Lower leg skin (tissue), 4 donors: ENCODE measurements around the gene IL1R2. TPM values are rescaled to one million over a fixed set of nuclear protein-coding genes. Genes with fewer than 3 reads are reported as not detected.

Source experiments
- DNase-seq, 2 donors: peaks; one replicate each; pipeline ENCODE4 v3.0.0-alpha.2; 2019; ENCODE audit warnings: low spot score in 2 of 2
- H3K4me3 ChIP-seq: fragments of 200-600 bp; sonication (generic); 2 replicates; pipeline ENCODE4 v1.5.1; 2017; ENCODE audit warnings: mild to moderate bottlenecking, low read depth; ENCODE audit not compliant: poor library complexity, severe bottlenecking
- POLR2A ChIP-seq, 2 donors: fragments of 450-650 bp; IDR thresholded peaks; one replicate each; pipeline ENCODE4 v1.6.1; 2016 to 2017; ENCODE audit warnings: antibody characterized with exemption in 2 of 2, mild to moderate bottlenecking in 1 of 2, moderate library complexity in 1 of 2
- WGBS, 2 donors: methylation state at CpG; one replicate each; pipeline ENCODE4 v1.1.5; 2018; 5-methylcytosine and 5-hydroxymethylcytosine counted together
- intact Hi-C: fragments of 100-400 bp; cut with DNase I; formaldehyde crosslinking; loops from one replicate; pipeline ENCODE4 v1.15.0; 2023; ENCODE audit warnings: low total_unique reads
- total RNA-seq, 4 donors: library from RNA; depleted of rRNA; stranded (reverse); fragments of >200 nt; gene quantifications; one replicate each; pipeline ENCODE4 v1.1.0, GENCODE V29; 2016
- TF ChIP-seq, protein P1 (sequence below), 3 donors: fragments of 450-650 bp; IDR thresholded peaks; one replicate each; pipeline ENCODE4 v1.5.1; 2016; ENCODE audit warnings: antibody characterized with exemption in 3 of 3, mild to moderate bottlenecking in 3 of 3, moderate library complexity in 2 of 3

Gene IL1R2
- total RNA-seq, 4 donors from 2014 or later = 58.4 to 106 (median 68.7) TPM

DNA sequence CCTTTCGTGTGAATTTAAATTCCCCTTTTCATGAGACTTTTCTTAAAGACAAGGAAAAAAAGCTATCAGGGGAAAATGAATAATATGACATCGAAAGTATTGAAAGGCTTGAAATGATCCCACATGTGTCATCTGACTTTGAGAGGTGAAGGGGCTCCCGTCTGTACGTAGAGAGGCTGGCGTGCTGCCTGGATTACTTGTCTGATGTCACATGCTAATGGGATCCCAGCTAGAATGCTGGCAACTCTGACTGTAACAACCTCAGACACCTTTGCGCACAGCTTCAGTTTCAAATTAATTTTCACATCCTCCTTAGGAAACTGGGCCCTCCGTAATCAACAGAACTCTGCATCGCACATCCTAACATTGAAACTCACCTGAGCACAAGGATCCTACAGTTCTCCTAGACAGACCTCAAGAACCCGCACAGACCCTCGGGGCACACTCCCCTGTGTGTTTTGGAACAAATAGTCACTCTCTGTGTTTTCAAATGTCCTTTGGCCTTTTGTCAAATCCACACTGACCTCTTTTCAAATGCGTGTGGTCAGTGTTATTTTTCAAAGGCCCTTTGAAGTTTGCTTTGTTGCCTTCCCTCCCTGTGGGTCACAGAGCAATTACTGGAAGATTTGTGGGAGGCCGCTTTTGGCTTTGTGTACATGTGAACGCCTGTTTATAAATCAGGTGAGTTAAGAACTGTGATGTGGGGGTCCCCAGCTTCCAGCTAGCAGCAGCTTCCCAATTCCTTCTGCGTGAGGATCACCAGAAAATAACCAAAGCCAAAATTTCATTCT lies 65.9 kb downstream of the IL1R2 start:
- TF ChIP-seq, protein P1, sequence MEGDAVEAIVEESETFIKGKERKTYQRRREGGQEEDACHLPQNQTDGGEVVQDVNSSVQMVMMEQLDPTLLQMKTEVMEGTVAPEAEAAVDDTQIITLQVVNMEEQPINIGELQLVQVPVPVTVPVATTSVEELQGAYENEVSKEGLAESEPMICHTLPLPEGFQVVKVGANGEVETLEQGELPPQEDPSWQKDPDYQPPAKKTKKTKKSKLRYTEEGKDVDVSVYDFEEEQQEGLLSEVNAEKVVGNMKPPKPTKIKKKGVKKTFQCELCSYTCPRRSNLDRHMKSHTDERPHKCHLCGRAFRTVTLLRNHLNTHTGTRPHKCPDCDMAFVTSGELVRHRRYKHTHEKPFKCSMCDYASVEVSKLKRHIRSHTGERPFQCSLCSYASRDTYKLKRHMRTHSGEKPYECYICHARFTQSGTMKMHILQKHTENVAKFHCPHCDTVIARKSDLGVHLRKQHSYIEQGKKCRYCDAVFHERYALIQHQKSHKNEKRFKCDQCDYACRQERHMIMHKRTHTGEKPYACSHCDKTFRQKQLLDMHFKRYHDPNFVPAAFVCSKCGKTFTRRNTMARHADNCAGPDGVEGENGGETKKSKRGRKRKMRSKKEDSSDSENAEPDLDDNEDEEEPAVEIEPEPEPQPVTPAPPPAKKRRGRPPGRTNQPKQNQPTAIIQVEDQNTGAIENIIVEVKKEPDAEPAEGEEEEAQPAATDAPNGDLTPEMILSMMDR (IDR thresholded peaks at IDR 0.05) = no peak
- no peak for TF ChIP-seq POLR2A (IDR thresholded peaks at IDR 0.05)

DNA sequence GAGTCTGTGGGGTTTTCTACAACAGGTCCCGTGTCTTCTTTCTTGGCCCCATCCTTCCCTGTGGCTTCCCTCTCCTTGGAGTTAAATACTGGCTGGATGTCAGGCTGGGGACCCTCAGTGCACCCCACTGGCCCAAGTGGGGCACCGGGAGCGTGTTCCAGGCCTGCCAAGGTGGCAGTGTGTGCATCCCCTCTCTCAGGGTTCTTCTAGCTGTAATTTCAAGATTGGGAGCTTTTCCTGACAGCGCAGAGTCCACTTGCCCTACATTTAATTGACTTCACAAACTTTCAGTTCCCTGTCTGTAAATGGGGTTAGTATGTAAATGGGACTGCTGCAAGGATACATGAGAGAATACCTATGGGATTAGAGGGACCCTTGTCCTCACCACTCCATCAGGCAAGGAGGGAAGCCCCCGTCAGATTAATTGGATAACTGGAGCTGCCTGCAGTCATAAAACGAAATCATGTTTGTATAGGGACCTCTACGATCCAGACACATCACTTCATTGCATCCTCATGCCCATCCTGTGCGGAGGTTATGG lies 66.6 kb downstream of the IL1R2 start:
- no peak for TF ChIP-seq POLR2A (IDR thresholded peaks at IDR 0.05)
- TF ChIP-seq, protein P1 (IDR thresholded peaks at IDR 0.05) = no peak
- WGBS, 2 donors = 85 to 87% methylated on average over 8 of the region's 8 CpGs
- DNase-seq = no peak

More for the DNA sequence above, 65.9 kb downstream of the IL1R2 start:
- 62 to 63% methylated on average over 14 of the region's 14 CpGs for WGBS, 2 donors
- DNase-seq = peak in 1 of 2 donors; percentile 88
- intact Hi-C loops = no loop called here
- no peak overlapping the region for H3K4me3 ChIP-seq

DNA sequence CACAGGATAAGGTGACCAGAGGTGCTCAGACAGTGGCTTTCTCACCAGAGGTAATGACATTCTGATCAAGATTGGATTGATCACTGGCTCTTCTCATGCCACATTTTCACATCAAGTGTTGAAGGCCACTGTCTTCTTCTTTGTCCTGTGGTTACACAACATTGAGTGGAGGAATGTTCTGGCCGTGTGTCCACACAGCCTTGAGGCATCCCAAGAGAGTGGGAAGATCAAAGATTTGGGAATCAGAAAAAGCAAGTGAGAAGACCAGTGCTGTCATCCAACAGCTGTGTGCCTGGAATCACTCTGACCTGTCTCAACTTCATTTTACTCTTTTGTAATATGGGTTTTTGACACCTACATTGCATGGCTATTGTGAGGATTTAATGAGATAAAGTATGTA lies 67.4 kb downstream of the IL1R2 start:
- no peak overlapping the region for H3K4me3 ChIP-seq
- no peak for DNase-seq
- intact Hi-C loops = no loop called here
- TF ChIP-seq, protein P1 (IDR thresholded peaks at IDR 0.05) = no peak
- 44 to 50% methylated on average over 1 of the region's 1 CpG for whole genome bisulfite sequencing, 2 donors

More for the DNA sequence above, 66.6 kb downstream of the IL1R2 start:
- H3K4me3 ChIP-seq = no peak overlapping the region
- intact Hi-C loops = no loop called here

DNA sequence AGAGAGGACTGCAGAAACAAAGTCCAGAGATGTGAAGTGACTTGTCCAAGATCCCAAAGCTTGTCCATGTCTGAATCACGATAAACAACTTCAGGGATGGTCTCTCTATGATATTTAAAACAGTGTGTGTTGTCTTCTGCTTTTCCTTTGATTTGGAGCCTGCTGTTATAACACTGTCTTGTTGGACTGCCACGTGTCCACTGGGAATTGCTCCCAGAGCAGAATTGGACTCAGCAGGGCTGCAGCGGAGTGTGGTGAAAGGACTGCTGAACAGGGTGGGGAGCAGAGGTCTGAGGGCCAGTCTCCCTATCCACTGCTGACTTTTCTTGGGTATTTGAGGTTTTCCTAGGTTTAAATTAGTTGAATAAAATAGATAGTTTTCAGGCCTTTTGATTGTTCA lies 68.3 kb downstream of the IL1R2 start:
- no peak overlapping the region for H3K4me3 ChIP-seq
- TF ChIP-seq POLR2A (IDR thresholded peaks at IDR 0.05) = no peak
- TF ChIP-seq, protein P1 (IDR thresholded peaks at IDR 0.05) = no peak
- 79 to 83% methylated on average over 3 of the region's 3 CpGs for WGBS, 2 donors

DNA sequence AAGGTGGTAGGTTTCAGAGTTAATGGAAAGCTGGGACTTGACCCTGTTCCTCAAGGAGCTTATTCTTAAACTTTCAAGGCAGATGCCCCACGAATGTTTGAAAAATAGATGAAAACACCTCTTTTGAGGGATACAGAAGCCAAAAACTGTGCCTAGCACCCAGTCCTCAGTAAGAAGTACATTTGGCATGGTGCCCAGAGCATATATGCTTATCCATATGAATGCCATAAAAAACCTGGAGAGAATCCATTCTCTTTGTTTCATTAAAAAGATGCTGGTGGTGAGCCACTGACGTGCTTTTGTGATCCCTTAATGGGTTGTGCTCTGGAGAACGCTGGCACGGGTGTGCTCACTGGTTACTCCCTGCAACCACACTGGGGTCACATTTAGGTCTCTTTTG lies 69.0 kb downstream of the IL1R2 start:
- TF ChIP-seq, protein P1 (IDR thresholded peaks at IDR 0.05) = no peak
- TF ChIP-seq POLR2A (IDR thresholded peaks at IDR 0.05) = no peak
- 82 to 83% methylated on average over 4 of the region's 4 CpGs for WGBS, 2 donors
- no peak for DNase-seq
- intact Hi-C loops = no loop called here
- no peak overlapping the region for H3K4me3 ChIP-seq

More for the DNA sequence above, 68.3 kb downstream of the IL1R2 start:
- intact Hi-C loops = no loop called here
- DNase-seq = no peak
